Fibroblast of lung (primary cell): ENCODE data around the gene ABCA10.

Source experiments
- CTCF ChIP-seq, 2 donors: IDR thresholded peaks in 1 of 2; conservative IDR thresholded peaks in 1 of 2; 1 replicate in 1 of 2; 2 replicates in 1 of 2; pipeline ENCODE4 v1.5.1; 2011 to 2012; ENCODE audit warnings: low read length in 2 of 2, control low read depth in 1 of 2, inconsistent platforms in 1 of 2, low read depth in 1 of 2, mild to moderate bottlenecking in 1 of 2
- EZH2 ChIP-seq: IDR thresholded peaks from 2 replicates; pipeline ENCODE4 v1.5.1; 2012; ENCODE audit warnings: low read length, control low read depth, mild to moderate bottlenecking; ENCODE audit errors: missing control alignments

DNA sequence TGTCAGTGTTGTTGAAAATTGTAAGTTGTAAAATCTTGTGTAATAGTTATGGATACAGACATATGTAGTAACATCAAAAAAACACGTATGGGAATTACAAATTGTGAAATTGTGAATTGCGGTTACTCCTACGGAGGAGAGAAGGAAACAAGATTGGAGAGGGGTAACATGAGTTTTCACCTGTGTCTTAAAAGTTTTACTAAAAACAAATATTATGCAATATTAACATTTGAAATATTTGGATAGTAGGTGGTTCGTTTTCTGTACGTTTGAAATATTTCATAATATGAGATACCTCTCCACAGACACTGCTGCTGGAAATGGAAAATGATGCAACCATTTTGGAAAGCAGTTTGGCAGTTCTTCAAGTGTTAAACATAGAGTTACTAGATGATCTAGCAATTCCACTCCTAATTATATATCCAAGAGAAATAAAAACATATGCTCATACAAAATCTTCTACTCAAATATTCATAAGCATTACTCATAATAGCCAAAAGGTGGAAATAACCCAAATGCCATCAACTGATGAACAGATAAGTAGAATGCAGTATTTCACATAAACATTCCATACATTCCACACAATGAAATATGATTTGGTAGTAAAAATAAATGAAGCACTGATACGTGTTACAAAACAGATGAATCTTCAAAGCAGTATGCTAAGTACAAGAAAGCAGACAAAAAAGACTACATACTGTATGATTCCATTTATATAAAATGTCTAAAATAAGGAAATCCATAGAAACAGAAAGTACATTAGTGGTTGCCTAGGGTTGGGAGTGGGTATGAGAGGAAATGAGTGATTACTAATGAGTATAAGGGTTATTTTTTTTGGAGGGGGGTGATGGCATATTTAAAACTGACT, 40.7 kb upstream of the ABCA10 start:
- no peak for TF ChIP-seq CTCF (conservative IDR thresholded peaks at IDR 0.05 in 1 of 2, IDR thresholded peaks at IDR 0.05 in 1 of 2; ENCODE audit: low read depth in 1 of 2, low read length in 2 of 2)
- TF ChIP-seq EZH2: no peak
